ENCODE data around the gene CDK6.

The CDK6 gene

GRCh38 chr7:92839901-92840300 is 3.5 kb upstream of the CDK6 start:
- H2BK12ac ChIP-seq (ENCODE audit: low read length) = no peak overlapping the region
- no peak overlapping the region for H3K4me2 ChIP-seq (ENCODE audit: insufficient read depth, low read length, poor library complexity, severe bottlenecking)
- no peak overlapping the region for H3K9ac ChIP-seq (ENCODE audit: low read depth, low read length, poor library complexity)
- no peak overlapping the region for H3K27ac ChIP-seq (replicated peaks; ENCODE audit: low read length)
- H2AK5ac ChIP-seq (ENCODE audit: low read depth, low read length) = no peak overlapping the region
- H3K27me3 ChIP-seq (ENCODE audit: control insufficient read depth in 3 of 3, insufficient read depth in 3 of 3, low read depth in 1 of 3, low read length in 3 of 3) = peaks cover 0 to 8% (median 0%) of the 10 kb centered on the region in 3 experiments
- no peak for DNase-seq (ENCODE audit: low spot score)
- H3K36me3 ChIP-seq (replicated peaks in 1 of 2; ENCODE audit: control insufficient read depth in 2 of 2, insufficient read depth in 2 of 2, low read length in 2 of 2) = no peaks in the 10 kb centered on the region
- no peak overlapping the region for H3K18ac ChIP-seq (ENCODE audit: low read length)
- H3K9me3 ChIP-seq (replicated peaks in 1 of 2; ENCODE audit: control insufficient read depth in 2 of 2, insufficient read depth in 1 of 2, low read depth in 1 of 2, low read length in 2 of 2) = no peaks in the 10 kb centered on the region
- no peak overlapping the region for H3K4ac ChIP-seq (ENCODE audit: low read length)
- peaks cover 0 to 4% of the 10 kb centered on the region in 2 donors for H3K4me1 ChIP-seq (ENCODE audit: control insufficient read depth in 2 of 2, insufficient read depth in 1 of 2, low read depth in 1 of 2, low read length in 2 of 2)
- H3K23ac ChIP-seq (ENCODE audit: low read depth, low read length, poor library complexity) = no peak overlapping the region
- H2BK15ac ChIP-seq (ENCODE audit: low read length) = no peak overlapping the region
- no CpG with 5 or more reads among the region's 1 CpG for WGBS, 2 donors (ENCODE audit: extremely low coverage in 2 of 2, insufficient read length in 2 of 2, insufficient replicate concordance in 1 of 2)
- H3K79me1 ChIP-seq (ENCODE audit: low read depth, low read length) = no peaks in the 10 kb centered on the region
- no peak overlapping the region for H2BK120ac ChIP-seq (ENCODE audit: low read depth, low read length)
- H3K14ac ChIP-seq (ENCODE audit: low read length) = no peak overlapping the region
- no peak overlapping the region for H4K8ac ChIP-seq (ENCODE audit: low read depth, low read length)
- H3K4me3 ChIP-seq (ENCODE audit: low read length in 2 of 2) = no peak overlapping the region
- H2BK5ac ChIP-seq (ENCODE audit: low read length) = no peak overlapping the region
- H4K91ac ChIP-seq (ENCODE audit: low read depth, low read length, poor library complexity) = no peak overlapping the region
- no peak overlapping the region for H2AFZ ChIP-seq (ENCODE audit: low read length)

DNA sequence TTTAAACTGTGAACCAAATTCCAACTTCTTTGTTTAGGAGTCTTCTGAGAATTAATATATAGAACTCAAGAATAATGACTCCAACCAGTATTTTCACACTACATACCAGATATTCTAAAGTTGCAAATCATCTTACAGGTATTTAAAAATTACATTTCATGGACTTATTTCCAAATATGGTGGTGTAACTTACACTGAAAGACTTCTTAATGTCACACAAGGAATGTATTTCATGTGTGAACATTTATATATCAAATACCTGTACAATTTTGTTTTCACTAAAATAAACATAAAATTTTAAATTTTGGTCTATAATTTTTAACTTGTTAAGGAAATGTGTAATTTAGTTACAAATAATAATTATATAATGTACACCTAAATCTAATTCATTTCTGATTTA is 2.6 kb upstream of the CDK6 start:
- H3K4me2 ChIP-seq (ENCODE audit: insufficient read depth, low read length, poor library complexity, severe bottlenecking) = no peak overlapping the region
- H3K4me3 ChIP-seq (ENCODE audit: low read length in 2 of 2) = no peak overlapping the region
- no peak overlapping the region for H2AK5ac ChIP-seq (ENCODE audit: low read depth, low read length)
- no peak overlapping the region for H3K4ac ChIP-seq (ENCODE audit: low read length)
- no peaks in the 10 kb centered on the region for H3K9me3 ChIP-seq (replicated peaks in 1 of 2; ENCODE audit: control insufficient read depth in 2 of 2, insufficient read depth in 1 of 2, low read depth in 1 of 2, low read length in 2 of 2)
- no peak overlapping the region for H3K27ac ChIP-seq (replicated peaks; ENCODE audit: low read length)
- no peak overlapping the region for H2BK5ac ChIP-seq (ENCODE audit: low read length)
- no peak overlapping the region for H3K18ac ChIP-seq (ENCODE audit: low read length)
- no peak overlapping the region for H2BK12ac ChIP-seq (ENCODE audit: low read length)
- no peak overlapping the region for H3K9ac ChIP-seq (ENCODE audit: low read depth, low read length, poor library complexity)
- H3K36me3 ChIP-seq (replicated peaks in 1 of 2; ENCODE audit: control insufficient read depth in 2 of 2, insufficient read depth in 2 of 2, low read length in 2 of 2) = no peaks in the 10 kb centered on the region
- no peak overlapping the region for H2AFZ ChIP-seq (ENCODE audit: low read length)
- H4K8ac ChIP-seq (ENCODE audit: low read depth, low read length) = no peak overlapping the region
- H3K4me1 ChIP-seq (ENCODE audit: control insufficient read depth in 2 of 2, insufficient read depth in 1 of 2, low read depth in 1 of 2, low read length in 2 of 2) = peaks cover 0 to 4% of the 10 kb centered on the region in 2 donors
- H2BK15ac ChIP-seq (ENCODE audit: low read length) = no peak overlapping the region
- no peak overlapping the region for H3K14ac ChIP-seq (ENCODE audit: low read length)
- DNase-seq (ENCODE audit: low spot score) = no peak
- no peaks in the 10 kb centered on the region for H3K79me1 ChIP-seq (ENCODE audit: low read depth, low read length)
- no peak overlapping the region for H4K91ac ChIP-seq (ENCODE audit: low read depth, low read length, poor library complexity)
- H3K27me3 ChIP-seq (ENCODE audit: control insufficient read depth in 3 of 3, insufficient read depth in 3 of 3, low read depth in 1 of 3, low read length in 3 of 3) = peaks cover 0 to 13% (median 0%) of the 10 kb centered on the region in 3 experiments
- no peak overlapping the region for H3K23ac ChIP-seq (ENCODE audit: low read depth, low read length, poor library complexity)
- no peak overlapping the region for H2BK120ac ChIP-seq (ENCODE audit: low read depth, low read length)

GRCh38 chr7:92837000-92837749 is 802 bp upstream of the CDK6 start:
- DNase-seq (ENCODE audit: low spot score) = no peak
- H3K4ac ChIP-seq (ENCODE audit: low read length) = no peak overlapping the region
- no CpG with 5 or more reads among the region's 16 CpGs for WGBS, 2 donors (ENCODE audit: extremely low coverage in 2 of 2, insufficient read length in 2 of 2, insufficient replicate concordance in 1 of 2)

DNA sequence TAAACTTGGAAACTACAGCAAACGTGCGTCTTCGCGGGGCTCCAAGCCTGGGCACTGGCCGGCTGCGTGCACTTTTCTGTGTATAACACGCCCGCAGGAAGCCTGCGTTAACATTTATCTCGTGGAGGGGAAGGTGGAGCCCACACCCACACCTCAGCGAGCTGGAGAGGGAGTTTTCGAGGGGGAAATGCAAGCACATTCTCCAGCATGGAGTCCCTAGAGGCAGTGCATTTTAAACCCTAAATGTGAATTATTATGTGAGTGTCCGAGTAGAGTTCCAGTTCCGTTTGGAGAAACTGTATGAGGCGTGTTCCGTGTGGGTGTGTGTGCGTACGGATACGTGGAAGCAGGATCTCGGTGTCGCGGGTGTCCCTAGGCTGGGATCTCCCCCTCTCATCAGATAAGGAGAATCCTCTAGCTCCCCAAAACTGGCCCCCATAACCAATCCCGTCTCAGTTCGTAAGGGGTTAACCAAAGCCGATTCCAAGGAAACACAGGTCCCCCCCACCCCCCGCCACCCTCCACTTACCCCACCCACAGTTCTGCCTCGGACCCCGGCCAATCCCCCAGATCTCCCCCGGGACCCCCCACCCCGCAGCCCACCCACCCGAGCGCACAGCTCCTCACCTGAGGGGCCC is 403 bp downstream of the CDK6 start:
- Histone ChIP-seq H2BK12ac (ENCODE audit: low read length) (no peak overlapping the region), H2AFZ (ENCODE audit: low read length) (peak overlapping the region; percentile 96), H4K91ac (ENCODE audit: low read depth, low read length, poor library complexity) (no peak overlapping the region), H3K14ac (ENCODE audit: low read length) (peak overlapping the region; percentile 38), H3K79me1 (ENCODE audit: low read depth, low read length) (no peaks in the 10 kb centered on the region), H3K4ac (ENCODE audit: low read length) (no peak overlapping the region), H3K36me3 (replicated peaks in 1 of 2; ENCODE audit: control insufficient read depth in 2 of 2, insufficient read depth in 2 of 2, low read length in 2 of 2) (peaks cover 0 to 16% of the 10 kb centered on the region in 2 donors), H3K27me3 (ENCODE audit: control insufficient read depth in 3 of 3, insufficient read depth in 3 of 3, low read depth in 1 of 3, low read length in 3 of 3) (peaks cover 0 to 13% (median 0%) of the 10 kb centered on the region in 3 experiments), H3K27ac (replicated peaks; ENCODE audit: low read length) (no peak overlapping the region), H3K4me3 (ENCODE audit: low read length in 2 of 2) (peak overlapping the region; percentile 72 to 91), H3K23ac (ENCODE audit: low read depth, low read length, poor library complexity) (peak overlapping the region; percentile 73), H2BK120ac (ENCODE audit: low read depth, low read length) (no peak overlapping the region), H3K4me1 (ENCODE audit: control insufficient read depth in 2 of 2, insufficient read depth in 1 of 2, low read depth in 1 of 2, low read length in 2 of 2) (peaks cover 8% of the 10 kb centered on the region in 2 donors), H3K18ac (ENCODE audit: low read length) (peak overlapping the region; percentile 95), H2AK5ac (ENCODE audit: low read depth, low read length) (peak overlapping the region; percentile 56), H2BK15ac (ENCODE audit: low read length) (peak overlapping the region; percentile 58), H3K4me2 (ENCODE audit: insufficient read depth, low read length, poor library complexity, severe bottlenecking) (peak overlapping the region; percentile 97), H3K9ac (ENCODE audit: low read depth, low read length, poor library complexity) (peak overlapping the region; percentile 72), H2BK5ac (ENCODE audit: low read length) (peak overlapping the region; percentile 75), H3K9me3 (replicated peaks in 1 of 2; ENCODE audit: control insufficient read depth in 2 of 2, insufficient read depth in 1 of 2, low read depth in 1 of 2, low read length in 2 of 2) (peaks cover 0 to 13% of the 10 kb centered on the region in 2 donors), H4K8ac (ENCODE audit: low read depth, low read length) (no peak overlapping the region)
- WGBS, 2 donors (ENCODE audit: extremely low coverage in 2 of 2, insufficient read length in 2 of 2, insufficient replicate concordance in 1 of 2) = no CpG with 5 or more reads among the region's 32 CpGs
- DNase-seq (ENCODE audit: low spot score) = no peak

More at GRCh38 chr7:92837000-92837749, 802 bp upstream of the CDK6 start:
- no peak overlapping the region for H3K14ac ChIP-seq (ENCODE audit: low read length)
- peak overlapping the region; percentile 76 for H3K18ac ChIP-seq (ENCODE audit: low read length)
- H3K4me2 ChIP-seq (ENCODE audit: insufficient read depth, low read length, poor library complexity, severe bottlenecking) = peak overlapping the region; percentile 97
- H2BK120ac ChIP-seq (ENCODE audit: low read depth, low read length) = no peak overlapping the region
- H3K23ac ChIP-seq (ENCODE audit: low read depth, low read length, poor library complexity) = no peak overlapping the region
- peak overlapping the region; percentile 96 for H2AFZ ChIP-seq (ENCODE audit: low read length)
- H4K8ac ChIP-seq (ENCODE audit: low read depth, low read length) = no peak overlapping the region
- peaks cover 4 to 8% of the 10 kb centered on the region in 2 donors for H3K4me1 ChIP-seq (ENCODE audit: control insufficient read depth in 2 of 2, insufficient read depth in 1 of 2, low read depth in 1 of 2, low read length in 2 of 2)
- no peak overlapping the region for H3K27ac ChIP-seq (replicated peaks; ENCODE audit: low read length)
- H2BK5ac ChIP-seq (ENCODE audit: low read length) = no peak overlapping the region
- no peak overlapping the region for H2AK5ac ChIP-seq (ENCODE audit: low read depth, low read length)
- H3K27me3 ChIP-seq (ENCODE audit: control insufficient read depth in 3 of 3, insufficient read depth in 3 of 3, low read depth in 1 of 3, low read length in 3 of 3) = peaks cover 0 to 13% (median 0%) of the 10 kb centered on the region in 3 experiments
- H3K36me3 ChIP-seq (replicated peaks in 1 of 2; ENCODE audit: control insufficient read depth in 2 of 2, insufficient read depth in 2 of 2, low read length in 2 of 2) = peaks cover 0 to 4% of the 10 kb centered on the region in 2 donors
- H3K9me3 ChIP-seq (replicated peaks in 1 of 2; ENCODE audit: control insufficient read depth in 2 of 2, insufficient read depth in 1 of 2, low read depth in 1 of 2, low read length in 2 of 2) = peaks cover 0 to under 1% of the 10 kb centered on the region in 2 donors
- no peak overlapping the region for H2BK15ac ChIP-seq (ENCODE audit: low read length)
- no peaks in the 10 kb centered on the region for H3K79me1 ChIP-seq (ENCODE audit: low read depth, low read length)
- no peak overlapping the region for H4K91ac ChIP-seq (ENCODE audit: low read depth, low read length, poor library complexity)
- no peak overlapping the region for H2BK12ac ChIP-seq (ENCODE audit: low read length)
- H3K4me3 ChIP-seq (ENCODE audit: low read length in 2 of 2) = peak overlapping the region; percentile 70 to 72
- H3K9ac ChIP-seq (ENCODE audit: low read depth, low read length, poor library complexity) = no peak overlapping the region

All from neuronal stem cell (in vitro differentiated cells).